Measurements from ENCODE around the gene DRC7.

The DRC7 gene

GRCh38 chr16:57734925-57735754, 40.5 kb downstream of the DRC7 start:
- no peaks in the 10 kb centered on the region for H3K9me3 ChIP-seq (ENCODE audit: control insufficient read depth in 2 of 2, low read length in 2 of 2)
- peak overlapping the region; percentile 94 to 99 for H3K4me3 ChIP-seq (ENCODE audit: low read length in 2 of 2)
- H3K27ac ChIP-seq (ENCODE audit: low read depth in 2 of 2, low read length in 2 of 2), result peak overlapping the region; percentile 76 to 85
- no peaks in the 10 kb centered on the region for H3K36me3 ChIP-seq (ENCODE audit: control insufficient read depth in 2 of 2, insufficient read depth in 2 of 2, low read length in 2 of 2)
- peak overlapping the region; percentile 93 to 96 for H3K9ac ChIP-seq (ENCODE audit: low read depth in 1 of 2, low read length in 2 of 2)
- H3K27me3 ChIP-seq (ENCODE audit: control insufficient read depth in 2 of 2, insufficient read depth in 2 of 2, low read length in 2 of 2), result no peaks in the 10 kb centered on the region
- peaks cover 16 to 22% of the 10 kb centered on the region in 2 donors for H3K4me1 ChIP-seq (ENCODE audit: control insufficient read depth in 2 of 2, insufficient read depth in 2 of 2, low read length in 2 of 2)

- H3K4me3 ChIP-seq (ENCODE audit: low read length in 2 of 2), result peak within 1 kb of the TSS; percentile 94 to 99
- peaks cover 16 to 22% of the 10 kb centered on the region in 2 donors for H3K4me1 ChIP-seq (ENCODE audit: control insufficient read depth in 2 of 2, insufficient read depth in 2 of 2, low read length in 2 of 2)
- H3K36me3 ChIP-seq (ENCODE audit: control insufficient read depth in 2 of 2, insufficient read depth in 2 of 2, low read length in 2 of 2), result no peaks in the 10 kb centered on the region
- peak within 1 kb of the TSS; percentile 76 to 85 for H3K27ac ChIP-seq (ENCODE audit: low read depth in 2 of 2, low read length in 2 of 2)
- no peaks in the 10 kb centered on the region for H3K9me3 ChIP-seq (ENCODE audit: control insufficient read depth in 2 of 2, low read length in 2 of 2)
- peak within 1 kb of the TSS; percentile 93 to 96 for H3K9ac ChIP-seq (ENCODE audit: low read depth in 1 of 2, low read length in 2 of 2)
- no peaks in the 10 kb centered on the region for H3K27me3 ChIP-seq (ENCODE audit: control insufficient read depth in 2 of 2, insufficient read depth in 2 of 2, low read length in 2 of 2)
These were observed 41.3 kb downstream of the DRC7 start, which contains the start of gene KATNB1 for GRCh38 chr16:57735755-57736418. Gene KATNB1 (plus strand): TSS chr16:57735770. CDS start chr16:57737244, 1,474 bp downstream.

DNA sequence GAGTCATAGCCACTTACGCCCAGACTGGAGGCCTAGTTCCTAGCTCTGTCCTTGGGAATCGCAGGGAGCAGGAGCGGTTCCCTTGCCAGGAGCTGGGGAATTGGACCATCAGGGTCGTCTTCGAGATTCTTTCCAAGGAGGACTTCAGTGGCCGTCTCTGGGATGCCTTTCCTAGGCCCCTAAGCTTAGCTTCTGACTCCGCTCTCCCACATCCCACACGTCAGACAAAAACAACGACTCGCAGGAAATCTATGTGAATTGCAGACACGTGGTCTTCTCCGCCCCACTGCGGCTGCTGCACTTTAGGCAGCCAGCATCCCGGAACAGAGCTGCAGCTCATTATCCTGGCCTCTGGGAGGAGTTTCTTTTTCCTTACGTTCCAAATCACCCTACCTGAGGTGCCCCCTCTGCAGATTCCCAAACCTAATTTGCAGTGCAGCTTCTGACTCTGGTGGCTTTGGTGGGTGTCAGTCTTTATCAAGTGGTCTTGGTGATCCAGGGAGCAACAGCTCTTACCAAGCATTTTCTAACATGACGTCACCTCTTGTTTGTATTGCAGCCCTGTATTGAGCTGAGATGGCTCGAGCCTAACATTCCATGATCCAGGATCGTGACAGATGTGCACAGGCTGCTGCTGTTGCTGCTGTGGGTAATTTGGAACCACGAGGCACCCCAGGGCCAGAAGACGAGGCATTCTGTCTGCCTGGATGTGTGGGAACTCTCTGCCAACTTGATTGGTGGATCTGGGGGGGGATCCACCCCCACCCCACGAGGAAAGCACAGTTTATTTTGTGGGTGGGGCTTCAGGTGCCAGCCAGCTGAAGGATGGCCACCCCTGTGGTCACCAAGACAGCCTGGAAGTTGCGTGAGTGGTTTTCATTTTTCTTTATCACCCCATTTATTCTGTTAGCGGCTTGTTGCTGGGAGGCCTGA, 42.1 kb downstream of the DRC7 start:
- Histone ChIP-seq H3K4me1 (ENCODE audit: control insufficient read depth in 2 of 2, insufficient read depth in 2 of 2, low read length in 2 of 2) (peaks cover 16 to 22% of the 10 kb centered on the region in 2 donors), H3K9ac (ENCODE audit: low read depth in 1 of 2, low read length in 2 of 2) (peak overlapping the region; percentile 76 to 77), H3K27ac (ENCODE audit: low read depth in 2 of 2, low read length in 2 of 2) (peak overlapping the region; percentile 69 to 75), H3K36me3 (ENCODE audit: control insufficient read depth in 2 of 2, insufficient read depth in 2 of 2, low read length in 2 of 2) (no peaks in the 10 kb centered on the region), H3K4me3 (ENCODE audit: low read length in 2 of 2) (peak overlapping the region; percentile 88 to 99), H3K27me3 (ENCODE audit: control insufficient read depth in 2 of 2, insufficient read depth in 2 of 2, low read length in 2 of 2) (no peaks in the 10 kb centered on the region), H3K9me3 (ENCODE audit: control insufficient read depth in 2 of 2, low read length in 2 of 2) (no peaks in the 10 kb centered on the region)

- Histone ChIP-seq H3K27ac (ENCODE audit: low read depth in 2 of 2, low read length in 2 of 2) (no peak overlapping the region), H3K9ac (ENCODE audit: low read depth in 1 of 2, low read length in 2 of 2) (no peak overlapping the region), H3K27me3 (ENCODE audit: control insufficient read depth in 2 of 2, insufficient read depth in 2 of 2, low read length in 2 of 2) (no peaks in the 10 kb centered on the region), H3K4me1 (ENCODE audit: control insufficient read depth in 2 of 2, insufficient read depth in 2 of 2, low read length in 2 of 2) (peaks cover 16 to 27% of the 10 kb centered on the region in 2 donors), H3K4me3 (ENCODE audit: low read length in 2 of 2) (no peak overlapping the region), H3K36me3 (ENCODE audit: control insufficient read depth in 2 of 2, insufficient read depth in 2 of 2, low read length in 2 of 2) (peaks cover 0 to 1% of the 10 kb centered on the region in 2 donors), H3K9me3 (ENCODE audit: control insufficient read depth in 2 of 2, low read length in 2 of 2) (no peaks in the 10 kb centered on the region)
These were observed 44.2 kb downstream of the DRC7 start for GRCh38 chr16:57738844-57739243.

GRCh38 chr16:57739756-57740422, 45.3 kb downstream of the DRC7 start:
- peaks cover 4 to 5% of the 10 kb centered on the region in 2 donors for H3K36me3 ChIP-seq (ENCODE audit: control insufficient read depth in 2 of 2, insufficient read depth in 2 of 2, low read length in 2 of 2)
- no peaks in the 10 kb centered on the region for H3K27me3 ChIP-seq (ENCODE audit: control insufficient read depth in 2 of 2, insufficient read depth in 2 of 2, low read length in 2 of 2)
- H3K4me3 ChIP-seq (ENCODE audit: low read length in 2 of 2), result no peak overlapping the region
- no peaks in the 10 kb centered on the region for H3K9me3 ChIP-seq (ENCODE audit: control insufficient read depth in 2 of 2, low read length in 2 of 2)
- H3K27ac ChIP-seq (ENCODE audit: low read depth in 2 of 2, low read length in 2 of 2), result no peak overlapping the region
- H3K4me1 ChIP-seq (ENCODE audit: control insufficient read depth in 2 of 2, insufficient read depth in 2 of 2, low read length in 2 of 2), result peaks cover 13 to 21% of the 10 kb centered on the region in 2 donors
- no peak overlapping the region for H3K9ac ChIP-seq (ENCODE audit: low read depth in 1 of 2, low read length in 2 of 2)

GRCh38 chr16:57740423-57741071, 45.9 kb downstream of the DRC7 start:
- Histone ChIP-seq H3K4me3 (ENCODE audit: low read length in 2 of 2) (no peak overlapping the region), H3K27me3 (ENCODE audit: control insufficient read depth in 2 of 2, insufficient read depth in 2 of 2, low read length in 2 of 2) (no peaks in the 10 kb centered on the region), H3K9ac (ENCODE audit: low read depth in 1 of 2, low read length in 2 of 2) (no peak overlapping the region), H3K36me3 (ENCODE audit: control insufficient read depth in 2 of 2, insufficient read depth in 2 of 2, low read length in 2 of 2) (peaks cover 4 to 5% of the 10 kb centered on the region in 2 donors), H3K9me3 (ENCODE audit: control insufficient read depth in 2 of 2, low read length in 2 of 2) (no peaks in the 10 kb centered on the region), H3K27ac (ENCODE audit: low read depth in 2 of 2, low read length in 2 of 2) (no peak overlapping the region), H3K4me1 (ENCODE audit: control insufficient read depth in 2 of 2, insufficient read depth in 2 of 2, low read length in 2 of 2) (peaks cover 13 to 21% of the 10 kb centered on the region in 2 donors)

DNA sequence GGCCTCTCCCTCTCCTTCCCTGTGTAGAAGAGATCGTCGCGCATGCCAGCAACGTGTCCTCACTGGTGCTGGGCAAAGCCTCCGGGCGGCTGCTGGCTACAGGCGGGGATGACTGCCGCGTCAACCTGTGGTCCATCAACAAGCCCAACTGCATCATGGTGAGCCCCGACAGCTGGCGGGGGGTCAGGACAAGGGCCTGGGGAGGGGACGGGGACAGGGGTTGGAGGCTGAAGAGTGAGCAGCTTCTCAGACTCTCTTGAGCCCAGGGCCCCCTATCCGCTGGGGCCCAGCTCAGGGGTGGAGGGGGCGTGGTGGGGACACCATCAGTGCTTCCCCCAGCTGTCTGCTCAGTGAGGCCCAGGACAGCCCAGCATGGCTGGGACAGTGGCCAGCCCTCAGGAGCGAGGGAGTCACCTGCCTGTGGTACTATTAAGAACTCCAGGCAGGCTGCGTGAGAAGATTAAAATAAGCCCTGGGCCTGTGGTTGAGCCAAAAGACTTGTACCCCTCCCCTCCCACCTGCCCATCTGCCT, 47.1 kb downstream of the DRC7 start:
- Histone ChIP-seq H3K9me3 (ENCODE audit: control insufficient read depth in 2 of 2, low read length in 2 of 2) (no peaks in the 10 kb centered on the region), H3K27ac (ENCODE audit: low read depth in 2 of 2, low read length in 2 of 2) (no peak overlapping the region), H3K4me3 (ENCODE audit: low read length in 2 of 2) (no peak overlapping the region), H3K9ac (ENCODE audit: low read depth in 1 of 2, low read length in 2 of 2) (no peak overlapping the region), H3K27me3 (ENCODE audit: control insufficient read depth in 2 of 2, insufficient read depth in 2 of 2, low read length in 2 of 2) (no peaks in the 10 kb centered on the region), H3K4me1 (ENCODE audit: control insufficient read depth in 2 of 2, insufficient read depth in 2 of 2, low read length in 2 of 2) (peaks cover 4 to 11% of the 10 kb centered on the region in 2 donors), H3K36me3 (ENCODE audit: control insufficient read depth in 2 of 2, insufficient read depth in 2 of 2, low read length in 2 of 2) (peaks cover 4 to 5% of the 10 kb centered on the region in 2 donors)

DNA sequence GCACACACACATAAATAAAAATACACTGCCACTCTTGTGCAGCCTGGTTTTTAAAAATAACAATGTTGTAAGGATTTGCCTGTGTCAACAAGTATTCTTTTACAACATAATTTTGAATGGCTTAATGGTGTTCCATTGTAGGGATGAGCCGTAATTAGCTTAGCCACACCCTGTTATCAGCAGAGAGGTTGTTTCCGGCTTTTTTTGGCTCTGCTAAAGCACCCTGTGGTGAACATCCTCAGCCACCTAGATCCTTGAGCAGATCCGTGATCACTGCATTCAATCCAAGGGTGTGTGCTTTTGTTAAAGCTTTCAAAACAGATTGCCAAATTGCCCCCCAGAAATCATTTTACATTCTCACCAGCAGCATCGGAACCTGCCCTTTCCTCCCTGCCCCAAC, 47.9 kb downstream of the DRC7 start:
- no peak overlapping the region for H3K9ac ChIP-seq (ENCODE audit: low read depth in 1 of 2, low read length in 2 of 2)
- H3K27ac ChIP-seq (ENCODE audit: low read depth in 2 of 2, low read length in 2 of 2), result no peak overlapping the region
- H3K9me3 ChIP-seq (ENCODE audit: control insufficient read depth in 2 of 2, low read length in 2 of 2), result no peaks in the 10 kb centered on the region
- no peak overlapping the region for H3K4me3 ChIP-seq (ENCODE audit: low read length in 2 of 2)
- H3K4me1 ChIP-seq (ENCODE audit: control insufficient read depth in 2 of 2, insufficient read depth in 2 of 2, low read length in 2 of 2), result peaks cover 0 to 5% of the 10 kb centered on the region in 2 donors
- peaks cover 4 to 5% of the 10 kb centered on the region in 2 donors for H3K36me3 ChIP-seq (ENCODE audit: control insufficient read depth in 2 of 2, insufficient read depth in 2 of 2, low read length in 2 of 2)
- no peaks in the 10 kb centered on the region for H3K27me3 ChIP-seq (ENCODE audit: control insufficient read depth in 2 of 2, insufficient read depth in 2 of 2, low read length in 2 of 2)

DNA sequence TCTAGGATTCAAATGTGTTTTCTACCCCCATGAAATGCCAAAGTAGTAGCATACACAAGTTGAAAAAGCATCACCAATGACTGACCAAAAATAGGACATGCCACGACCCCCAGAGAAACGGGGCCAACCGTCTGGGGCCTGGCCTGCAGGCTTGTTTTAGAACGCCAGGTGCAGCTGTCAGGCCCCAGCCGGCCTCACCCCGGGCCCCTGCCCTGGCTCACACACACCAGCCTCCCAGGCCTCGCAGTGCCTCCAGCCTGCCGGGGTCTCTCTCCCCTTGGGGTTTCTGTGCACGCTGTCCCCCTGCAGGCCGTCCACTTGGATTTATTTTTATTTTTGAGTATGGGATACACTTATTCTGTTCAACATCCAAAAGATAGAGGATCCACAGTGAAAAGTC, 48.9 kb downstream of the DRC7 start:
- peaks cover 4 to 8% of the 10 kb centered on the region in 2 donors for H3K36me3 ChIP-seq (ENCODE audit: control insufficient read depth in 2 of 2, insufficient read depth in 2 of 2, low read length in 2 of 2)
- H3K4me1 ChIP-seq (ENCODE audit: control insufficient read depth in 2 of 2, insufficient read depth in 2 of 2, low read length in 2 of 2), result peaks cover 0 to 5% of the 10 kb centered on the region in 2 donors
- H3K27ac ChIP-seq (ENCODE audit: low read depth in 2 of 2, low read length in 2 of 2), result no peak overlapping the region
- no peaks in the 10 kb centered on the region for H3K9me3 ChIP-seq (ENCODE audit: control insufficient read depth in 2 of 2, low read length in 2 of 2)
- H3K27me3 ChIP-seq (ENCODE audit: control insufficient read depth in 2 of 2, insufficient read depth in 2 of 2, low read length in 2 of 2), result no peaks in the 10 kb centered on the region
- no peak overlapping the region for H3K9ac ChIP-seq (ENCODE audit: low read depth in 1 of 2, low read length in 2 of 2)
- no peak overlapping the region for H3K4me3 ChIP-seq (ENCODE audit: low read length in 2 of 2)
